Activated CD4-positive, alpha-beta memory T cell treated with anti-CD3 and anti-CD28 coated beads for 36 hours (primary cell): ENCODE data around the gene TMEM236. TPM values are rescaled to one million over a fixed set of nuclear protein-coding genes. Genes with fewer than 3 reads are reported as not detected.

Experiments used
- CTCF ChIA-PET: fragments of 350-600 bp; sonication (Branson Sonifier 250); formaldehyde crosslinking; loops from one replicate; lab custom pipeline; 2021; ENCODE audit warnings: antibody characterized with exemption, inconsistent platforms; lab: Charles Lee
- POLR2A ChIA-PET: fragments of 350-600 bp; sonication (Branson Sonifier 250); formaldehyde crosslinking; loops from one replicate; lab custom pipeline; 2021; ENCODE audit warnings: antibody characterized with exemption; lab: Charles Lee
- DNase-seq: peaks from one replicate; pipeline ENCODE4 v3.0.0-alpha.2; 2020
- H3K27ac Mint-ChIP-seq: one replicate; pipeline ENCODE4 v1.8.0; 2021; ENCODE audit warnings: mixed read lengths
- H3K27me3 Mint-ChIP-seq: one replicate; pipeline ENCODE4 v1.8.0; 2021; ENCODE audit warnings: mixed read lengths
- H3K36me3 Mint-ChIP-seq: one replicate; pipeline ENCODE4 v1.8.0; 2021; ENCODE audit warnings: mixed read lengths
- H3K4me1 Mint-ChIP-seq: one replicate; pipeline ENCODE4 v1.8.0; 2021; ENCODE audit warnings: low read depth, mixed read lengths
- H3K4me3 Mint-ChIP-seq: one replicate; pipeline ENCODE4 v1.8.0; 2021; ENCODE audit warnings: mild to moderate bottlenecking, mixed read lengths
- H3K9me3 Mint-ChIP-seq: one replicate; pipeline ENCODE4 v1.8.0; 2021; ENCODE audit warnings: mixed read lengths
- intact Hi-C: fragments of 100-400 bp; cut with micrococcal nuclease; formaldehyde crosslinking; loops from one replicate; pipeline ENCODE4 v1.15.1; 2023
- total RNA-seq, 2 experiments: library from RNA; stranded (reverse); gene quantifications; one replicate each; pipeline ENCODE4 v1.2.3, GENCODE V29; 2021

The TMEM236 gene
- total RNA-seq, 2 experiments from 2014 or later, result 0.07 to 0.10 TPM

DNA sequence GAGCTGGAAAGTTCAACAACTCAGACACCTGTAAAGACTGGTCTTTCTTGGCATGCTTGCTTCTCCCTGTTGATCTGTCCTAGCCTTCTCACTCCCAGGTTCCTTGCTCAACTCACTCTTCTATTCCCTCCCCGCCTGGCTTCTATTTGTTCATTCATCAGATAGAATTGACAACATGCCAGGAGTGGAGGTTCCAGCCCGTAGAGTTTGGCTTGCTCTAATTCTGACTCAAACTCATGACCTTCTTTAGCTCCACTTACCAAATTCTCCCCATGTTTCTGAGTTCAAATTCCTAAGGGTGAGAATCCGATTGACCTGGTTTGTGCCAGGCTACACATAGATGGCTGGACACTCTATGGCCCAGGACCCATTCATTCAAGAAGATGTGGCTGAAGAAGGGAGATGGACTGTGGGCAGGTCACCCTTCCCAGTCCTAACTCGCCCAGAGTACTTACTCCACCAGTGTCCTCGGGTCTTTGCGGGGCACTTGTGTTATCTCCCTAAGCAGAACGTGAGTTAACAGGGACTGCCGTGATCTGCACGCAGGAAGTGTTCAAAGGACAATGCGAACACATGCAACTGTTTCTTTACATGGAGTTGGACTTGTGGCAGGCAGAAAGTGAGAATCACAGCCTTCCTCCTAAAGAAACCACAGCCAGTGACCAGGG is 4.0 kb upstream of the TMEM236 start:
- DNase-seq, result no peak
- H3K9me3 Mint-ChIP-seq, result no peaks in the 10 kb centered on the region
- H3K27me3 Mint-ChIP-seq, result no peaks in the 10 kb centered on the region
- intact Hi-C loops, result no loop called here
- ChIA-PET CTCF (no interaction called here), POLR2A (no interaction called here)
- H3K4me1 Mint-ChIP-seq, result peaks cover 2% of the 10 kb centered on the region
- no peak overlapping the region for H3K27ac Mint-ChIP-seq
- H3K4me3 Mint-ChIP-seq, result no peak overlapping the region
- H3K36me3 Mint-ChIP-seq, result no peaks in the 10 kb centered on the region

DNA sequence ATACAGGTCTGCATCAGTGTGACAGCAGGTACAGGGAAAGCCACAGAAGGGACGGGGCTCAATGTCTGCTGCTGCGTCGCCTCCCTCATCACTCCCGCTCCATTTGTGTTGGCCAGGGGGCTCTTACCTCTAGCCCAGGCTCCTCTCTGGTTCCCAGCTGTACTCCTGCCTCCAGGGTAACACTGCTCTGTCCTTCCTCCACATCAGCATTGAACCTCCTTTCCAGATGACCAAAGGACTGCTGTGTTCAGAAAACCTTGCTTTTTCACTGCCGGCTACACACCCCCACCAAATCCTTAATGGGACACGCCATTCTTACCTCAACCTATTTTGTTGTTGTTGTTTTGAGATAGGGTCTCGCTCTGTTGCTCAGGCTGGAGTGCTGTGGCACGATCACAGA is 2.1 kb upstream of the TMEM236 start:
- Mint-ChIP-seq H3K4me3 (no peak overlapping the region), H3K27ac (no peak overlapping the region), H3K9me3 (no peaks in the 10 kb centered on the region), H3K36me3 (no peaks in the 10 kb centered on the region), H3K4me1 (no peaks in the 10 kb centered on the region), H3K27me3 (no peaks in the 10 kb centered on the region)
- CTCF ChIA-PET, result no interaction called here
- DNase-seq, result no peak
- POLR2A ChIA-PET, result no interaction called here
- intact Hi-C loops, result no loop called here

DNA sequence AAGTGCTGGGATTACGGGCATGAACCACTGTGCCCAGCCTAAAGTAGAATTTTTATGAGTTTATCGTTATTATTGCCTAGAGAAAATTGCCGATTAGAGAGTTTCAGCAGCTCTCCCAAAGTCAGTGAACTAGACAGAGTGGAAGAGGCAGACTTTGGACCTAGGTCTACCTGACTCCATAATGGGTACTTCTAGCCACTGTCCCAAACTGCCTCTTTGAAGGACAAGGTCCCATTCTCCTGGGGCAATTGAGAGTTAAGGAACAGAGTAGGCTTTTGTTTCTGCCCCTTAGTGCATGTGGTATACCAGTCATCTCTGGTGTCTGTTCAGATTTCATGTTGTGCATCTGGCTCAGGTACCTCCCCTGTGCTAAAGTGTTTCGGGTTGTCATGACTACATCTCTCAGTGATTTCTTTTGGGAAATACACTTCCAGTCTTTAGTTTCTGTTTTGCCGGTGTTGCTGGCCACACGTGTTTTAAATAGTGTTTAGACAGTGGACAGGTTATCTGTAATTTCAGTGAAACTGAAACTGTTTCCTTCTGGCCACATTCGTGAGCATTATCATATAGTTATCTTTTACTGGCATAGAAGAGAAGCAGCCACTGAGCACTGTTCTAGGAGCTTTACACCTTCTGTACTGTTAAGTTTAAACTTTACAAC is 4.7 kb downstream of the TMEM236 start:
- no peak overlapping the region for H3K27ac Mint-ChIP-seq
- DNase-seq, result peak; percentile 9
- CTCF ChIA-PET, result no interaction called here
- POLR2A ChIA-PET, result no interaction called here
- no peak overlapping the region for H3K4me3 Mint-ChIP-seq
- H3K9me3 Mint-ChIP-seq, result no peaks in the 10 kb centered on the region
- no peaks in the 10 kb centered on the region for H3K27me3 Mint-ChIP-seq
- intact Hi-C loops, result no loop called here
- peaks cover 4% of the 10 kb centered on the region for H3K4me1 Mint-ChIP-seq
- H3K36me3 Mint-ChIP-seq, result no peaks in the 10 kb centered on the region

DNA sequence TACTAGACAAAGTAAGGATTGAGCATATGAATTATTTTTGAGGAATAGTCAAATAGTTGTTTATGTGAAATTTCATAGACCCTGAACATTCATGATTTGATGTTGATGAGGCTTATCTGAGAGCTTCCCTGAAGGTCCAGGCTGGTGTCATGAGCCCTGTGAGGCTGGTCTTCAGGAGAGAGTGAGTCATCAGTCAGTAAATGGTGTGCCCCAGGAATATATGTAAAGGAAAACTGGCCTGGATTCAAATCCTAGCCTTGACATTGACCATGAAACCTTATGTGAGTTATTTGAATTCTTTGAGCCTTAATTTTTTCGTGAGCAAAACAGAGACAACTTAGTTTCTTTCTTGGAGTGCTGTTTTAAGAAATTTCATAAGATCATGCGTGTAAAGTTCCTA is 6.2 kb downstream of the TMEM236 start:
- no peak overlapping the region for H3K4me3 Mint-ChIP-seq
- POLR2A ChIA-PET, result no interaction called here
- no peaks in the 10 kb centered on the region for H3K9me3 Mint-ChIP-seq
- H3K36me3 Mint-ChIP-seq, result no peaks in the 10 kb centered on the region
- H3K4me1 Mint-ChIP-seq, result peaks cover 4% of the 10 kb centered on the region
- no peak overlapping the region for H3K27ac Mint-ChIP-seq
- intact Hi-C loops, result no loop called here
- no peak for DNase-seq
- CTCF ChIA-PET, result no interaction called here
- no peaks in the 10 kb centered on the region for H3K27me3 Mint-ChIP-seq

DNA sequence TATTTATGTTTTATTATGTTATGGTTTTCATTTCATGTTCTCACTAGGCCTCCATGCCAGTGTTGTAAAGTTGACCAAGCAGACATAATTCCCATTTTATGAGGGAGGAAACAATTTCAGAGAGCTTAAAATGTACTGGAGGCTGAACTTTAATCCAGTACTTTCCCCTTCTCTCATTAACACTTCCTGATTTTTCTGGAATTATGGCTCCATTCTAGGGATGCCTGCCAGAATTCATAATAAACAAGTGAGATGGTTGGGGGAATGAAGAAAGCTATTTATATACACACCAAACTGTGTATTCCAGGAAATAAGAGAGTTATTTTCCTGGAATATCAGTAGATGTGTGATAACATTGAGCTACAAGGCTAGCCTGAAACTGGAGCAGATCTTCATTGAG is 6.9 kb downstream of the TMEM236 start:
- no peak overlapping the region for H3K27ac Mint-ChIP-seq
- intact Hi-C loops, result no loop called here
- H3K9me3 Mint-ChIP-seq, result no peaks in the 10 kb centered on the region
- H3K4me1 Mint-ChIP-seq, result peaks cover 4% of the 10 kb centered on the region
- no peak for DNase-seq
- ChIA-PET POLR2A (interaction anchor here (0.8 kb wide), 1 partner anchor 27 kb away, joined by 3 read pairs; no protein-coding TSS in a partner anchor), CTCF (no interaction called here)
- no peaks in the 10 kb centered on the region for H3K36me3 Mint-ChIP-seq
- H3K4me3 Mint-ChIP-seq, result no peak overlapping the region
- H3K27me3 Mint-ChIP-seq, result no peaks in the 10 kb centered on the region

DNA sequence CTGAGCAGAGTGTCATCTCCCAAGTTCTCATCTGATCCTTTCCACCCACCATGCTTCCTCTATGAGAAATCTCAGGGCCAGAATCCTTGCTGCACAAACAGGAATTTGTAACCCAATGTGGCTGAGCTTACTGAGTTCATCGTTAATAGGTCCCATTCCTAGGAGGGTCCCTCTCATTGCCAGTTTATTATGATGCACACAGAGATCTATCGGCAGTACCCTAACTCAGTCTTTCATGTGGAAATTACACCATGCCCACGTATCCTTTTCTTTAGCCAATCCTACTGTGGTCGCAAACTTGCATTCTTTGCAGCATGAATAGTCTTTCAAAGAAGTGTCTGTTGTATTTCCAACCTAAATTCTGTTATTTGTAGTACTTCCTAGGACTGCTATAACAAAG is 12.1 kb downstream of the TMEM236 start:
- no peak overlapping the region for H3K4me3 Mint-ChIP-seq

DNA sequence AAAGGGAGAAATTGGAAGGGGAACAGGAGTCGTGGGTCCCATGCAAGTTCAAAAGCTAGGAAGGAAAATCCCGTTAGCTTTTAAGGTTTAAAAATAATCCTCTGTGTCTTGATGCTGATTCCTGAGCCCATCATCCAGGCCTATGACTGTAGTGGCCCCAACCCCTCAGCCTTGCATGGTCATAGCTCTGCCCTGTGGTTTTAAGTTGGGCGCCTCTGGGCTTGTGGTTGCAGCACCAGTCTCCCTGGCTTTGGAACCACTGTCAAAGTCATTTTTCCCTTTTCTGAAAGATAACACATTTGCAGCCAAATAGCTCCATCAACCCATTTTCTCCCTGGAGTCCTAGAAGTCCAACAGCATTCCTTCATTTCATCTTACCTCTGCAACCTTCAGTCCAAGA is 13.6 kb downstream of the TMEM236 start:
- no peak overlapping the region for H3K4me3 Mint-ChIP-seq
- ChIA-PET CTCF (no interaction called here), POLR2A (no interaction called here)
- H3K4me1 Mint-ChIP-seq, result no peaks in the 10 kb centered on the region
- no peak overlapping the region for H3K27ac Mint-ChIP-seq
- no peaks in the 10 kb centered on the region for H3K36me3 Mint-ChIP-seq
- intact Hi-C loops, result no loop called here
- no peak for DNase-seq
- no peaks in the 10 kb centered on the region for H3K27me3 Mint-ChIP-seq
- H3K9me3 Mint-ChIP-seq, result no peaks in the 10 kb centered on the region

More for the DNA sequence above, 12.1 kb downstream of the TMEM236 start:
- DNase-seq, result no peak
- no peaks in the 10 kb centered on the region for H3K4me1 Mint-ChIP-seq
- no peaks in the 10 kb centered on the region for H3K9me3 Mint-ChIP-seq
- ChIA-PET CTCF (interaction anchor here (0.6 kb wide), 1 partner anchor 29 kb away, joined by 3 read pairs; no protein-coding TSS in a partner anchor), POLR2A (no interaction called here)
- H3K36me3 Mint-ChIP-seq, result no peaks in the 10 kb centered on the region
- no peaks in the 10 kb centered on the region for H3K27me3 Mint-ChIP-seq
- intact Hi-C loops, result no loop called here
- H3K27ac Mint-ChIP-seq, result no peak overlapping the region

DNA sequence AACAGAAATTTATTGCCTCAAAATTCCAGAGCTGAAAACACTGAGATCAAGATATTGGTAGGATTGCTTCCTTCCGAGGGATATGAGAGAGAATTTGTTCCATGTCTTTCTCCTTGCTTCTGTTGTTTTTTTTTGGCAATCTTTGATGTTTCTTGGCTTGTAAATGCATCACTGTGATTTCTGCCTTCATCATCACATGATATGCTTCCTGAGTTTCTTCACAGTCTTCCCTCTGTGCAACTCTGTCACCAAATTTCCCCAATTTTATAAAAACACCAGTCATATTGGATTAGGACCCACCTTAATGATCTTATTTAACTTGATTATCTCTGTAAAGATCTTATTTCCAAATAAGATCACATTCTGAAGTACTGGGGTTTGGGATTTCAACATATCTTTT is 14.7 kb downstream of the TMEM236 start:
- Mint-ChIP-seq H3K4me3 (no peak overlapping the region), H3K27ac (no peak overlapping the region), H3K4me1 (no peaks in the 10 kb centered on the region), H3K36me3 (no peaks in the 10 kb centered on the region), H3K9me3 (no peaks in the 10 kb centered on the region), H3K27me3 (no peaks in the 10 kb centered on the region)
- no peak for DNase-seq
- POLR2A ChIA-PET, result no interaction called here
- CTCF ChIA-PET, result no interaction called here
- intact Hi-C loops, result no loop called here

DNA sequence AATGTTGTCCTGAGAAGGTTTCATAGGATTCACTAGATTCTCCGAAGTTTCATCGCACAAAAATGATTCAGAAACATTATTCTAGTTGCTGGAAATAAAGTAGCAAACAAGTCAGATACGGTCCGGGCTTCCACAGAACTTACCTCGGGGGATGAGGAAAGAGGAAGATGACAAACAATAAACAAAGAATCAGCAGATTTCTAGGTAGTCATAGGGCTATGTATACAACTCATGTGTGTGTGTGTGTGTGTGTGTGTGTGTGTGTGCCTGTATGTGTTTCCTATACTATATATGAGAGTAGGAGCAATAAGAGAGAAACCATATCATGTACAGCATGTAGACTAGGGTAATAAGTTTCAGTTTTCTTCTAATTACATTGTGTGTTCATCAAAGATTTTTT is 16.5 kb downstream of the TMEM236 start:
- no peaks in the 10 kb centered on the region for H3K27me3 Mint-ChIP-seq
- H3K36me3 Mint-ChIP-seq, result no peaks in the 10 kb centered on the region
- intact Hi-C loops, result no loop called here
- CTCF ChIA-PET, result no interaction called here
- POLR2A ChIA-PET, result no interaction called here
- no peaks in the 10 kb centered on the region for H3K9me3 Mint-ChIP-seq
- H3K4me1 Mint-ChIP-seq, result no peaks in the 10 kb centered on the region
- H3K4me3 Mint-ChIP-seq, result no peak overlapping the region
- no peak for DNase-seq
- no peak overlapping the region for H3K27ac Mint-ChIP-seq

DNA sequence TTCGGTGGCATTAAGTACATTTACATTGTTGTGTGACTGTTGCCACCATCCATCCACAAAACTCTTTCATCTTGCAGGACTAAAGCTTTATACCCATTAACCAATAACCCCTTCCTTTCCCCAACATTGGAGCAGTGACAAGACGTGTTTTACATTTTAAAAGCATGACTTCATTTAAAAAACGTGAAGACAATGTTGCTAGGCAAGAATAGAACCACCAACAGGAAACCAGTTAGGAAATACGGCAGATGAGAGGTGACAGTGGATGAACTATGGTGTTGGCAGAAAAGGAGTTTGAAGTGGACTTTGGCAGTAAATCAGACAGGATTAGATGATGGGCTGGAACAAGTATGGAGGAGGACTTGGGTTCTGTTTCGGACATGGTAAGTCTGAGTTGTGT is 17.0 kb downstream of the TMEM236 start:
- no peaks in the 10 kb centered on the region for H3K36me3 Mint-ChIP-seq
- no peak overlapping the region for H3K27ac Mint-ChIP-seq
- H3K4me1 Mint-ChIP-seq, result no peaks in the 10 kb centered on the region
- no peak overlapping the region for H3K4me3 Mint-ChIP-seq
- ChIA-PET POLR2A (no interaction called here), CTCF (interaction anchor here (0.5 kb wide), 1 partner anchor 1995 kb away, joined by 3 read pairs; no protein-coding TSS in a partner anchor)
- no peaks in the 10 kb centered on the region for H3K27me3 Mint-ChIP-seq
- no peaks in the 10 kb centered on the region for H3K9me3 Mint-ChIP-seq
- DNase-seq, result no peak
- intact Hi-C loops, result no loop called here

DNA sequence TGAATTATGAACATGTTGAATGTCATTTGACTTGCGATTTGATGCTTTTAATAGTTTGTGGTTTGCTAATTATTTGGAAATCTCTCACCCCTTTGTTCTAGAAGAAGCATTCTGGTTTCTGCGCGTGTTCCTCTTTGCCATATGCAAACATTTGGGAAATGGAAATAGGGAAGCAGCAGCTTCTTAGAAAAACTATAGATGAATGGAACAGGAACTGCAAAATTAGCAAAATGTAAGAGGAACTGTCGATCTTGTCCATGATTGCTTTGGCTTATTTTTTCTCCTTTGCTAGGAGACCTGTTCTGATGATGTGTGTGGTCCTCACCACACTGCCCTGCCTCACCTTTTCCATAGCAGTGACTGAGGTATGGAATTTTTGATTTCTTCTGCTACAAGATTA is 19.0 kb downstream of the TMEM236 start:
- no peak for DNase-seq
- intact Hi-C loops, result no loop called here
- no peaks in the 10 kb centered on the region for H3K27me3 Mint-ChIP-seq
- ChIA-PET POLR2A (no interaction called here), CTCF (no interaction called here)
- no peaks in the 10 kb centered on the region for H3K9me3 Mint-ChIP-seq
- no peaks in the 10 kb centered on the region for H3K36me3 Mint-ChIP-seq
- no peak overlapping the region for H3K27ac Mint-ChIP-seq
- no peaks in the 10 kb centered on the region for H3K4me1 Mint-ChIP-seq
- no peak overlapping the region for H3K4me3 Mint-ChIP-seq

DNA sequence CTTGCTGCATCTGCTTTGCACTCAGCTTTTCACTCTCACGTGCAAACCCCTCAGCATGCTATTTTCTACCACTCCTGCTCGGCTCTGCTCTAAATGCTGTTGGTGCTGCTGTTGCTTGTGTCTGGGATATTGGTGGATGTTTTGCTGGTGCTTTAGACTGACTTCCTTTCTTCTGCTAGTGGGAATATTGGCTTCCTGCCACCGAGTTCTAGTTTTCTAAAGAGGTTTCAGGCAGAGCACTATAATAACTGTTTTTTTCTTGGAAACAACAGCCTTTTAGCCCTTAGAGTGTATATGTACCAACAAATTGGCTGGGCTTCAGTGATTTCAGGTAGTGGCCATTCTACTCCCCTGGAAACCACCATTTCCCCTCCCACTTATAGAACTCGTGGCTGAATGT is 27.8 kb downstream of the TMEM236 start:
- CTCF ChIA-PET, result no interaction called here

DNA sequence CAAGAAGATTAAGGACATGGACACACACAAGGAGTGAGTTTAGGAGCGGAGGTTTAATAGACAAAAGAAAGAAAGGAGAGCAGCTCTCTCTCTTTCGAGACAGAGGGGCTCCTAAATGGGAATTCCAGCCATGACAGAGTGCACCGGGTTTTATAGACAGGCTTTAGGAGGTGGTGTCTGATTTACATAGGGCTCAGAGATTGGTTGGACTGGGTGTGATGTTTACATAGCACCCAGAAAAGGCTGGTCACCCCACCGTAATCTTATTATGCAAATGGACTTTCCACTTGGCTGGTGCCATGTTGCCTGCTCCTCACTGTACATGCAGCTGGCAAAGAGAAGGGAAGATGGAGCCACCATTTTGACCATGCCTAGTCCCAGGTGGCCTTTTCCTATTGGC is 28.7 kb downstream of the TMEM236 start:
- CTCF ChIA-PET, result no interaction called here
- H3K27ac Mint-ChIP-seq, result no peak overlapping the region
- no peaks in the 10 kb centered on the region for H3K36me3 Mint-ChIP-seq

More for the DNA sequence above, 27.8 kb downstream of the TMEM236 start:
- no peak overlapping the region for H3K4me3 Mint-ChIP-seq
- DNase-seq, result no peak
- intact Hi-C loops, result no loop called here
- POLR2A ChIA-PET, result no interaction called here
- H3K27ac Mint-ChIP-seq, result no peak overlapping the region
- no peaks in the 10 kb centered on the region for H3K27me3 Mint-ChIP-seq
- H3K4me1 Mint-ChIP-seq, result no peaks in the 10 kb centered on the region
- H3K36me3 Mint-ChIP-seq, result no peaks in the 10 kb centered on the region
- no peaks in the 10 kb centered on the region for H3K9me3 Mint-ChIP-seq

More for the DNA sequence above, 28.7 kb downstream of the TMEM236 start:
- Mint-ChIP-seq H3K4me1 (no peaks in the 10 kb centered on the region), H3K27me3 (no peaks in the 10 kb centered on the region), H3K4me3 (no peak overlapping the region), H3K9me3 (no peaks in the 10 kb centered on the region)
- POLR2A ChIA-PET, result no interaction called here
- no peak for DNase-seq
- intact Hi-C loops, result no loop called here
